NT2/D1 (cell line): ENCODE results near the gene ZNF501.

ENCODE experiments used
- DNase-seq: peaks from one replicate; pipeline ENCODE4 v3.0.0-alpha.2; 2011; ENCODE audit warnings: low read depth, low spot score
- H3K27me3 ChIP-seq: 2 replicates; pipeline ENCODE4 v1.6.0; 2011; ENCODE audit warnings: mild to moderate bottlenecking; ENCODE audit not compliant: insufficient read length, insufficient read depth
- H3K36me3 ChIP-seq: 2 replicates; pipeline ENCODE4 v1.6.1; 2011; ENCODE audit warnings: mild to moderate bottlenecking, low read length, mixed read lengths; ENCODE audit not compliant: insufficient read depth, insufficient read length
- H3K4me1 ChIP-seq: 2 replicates; pipeline ENCODE4 v1.5.1; 2011; ENCODE audit not compliant: insufficient read depth, insufficient read length
- H3K4me3 ChIP-seq: 2 replicates; pipeline ENCODE4 v1.5.1; 2011; ENCODE audit warnings: low read depth; ENCODE audit not compliant: insufficient read length
- H3K9ac ChIP-seq: 2 replicates; pipeline ENCODE4 v1.6.0; 2011; ENCODE audit warnings: low read depth; ENCODE audit not compliant: insufficient read length
- H3K9me3 ChIP-seq: 2 replicates; pipeline ENCODE4 v1.5.1; 2011; ENCODE audit warnings: mild to moderate bottlenecking, low read length; ENCODE audit not compliant: insufficient read depth
- SUZ12 ChIP-seq: IDR thresholded peaks from 2 replicates; pipeline ENCODE4 v1.6.1; 2011; ENCODE audit not compliant: insufficient read length, insufficient read depth; ENCODE audit errors: extremely low read depth
- YY1 ChIP-seq: IDR thresholded peaks from 2 replicates; pipeline ENCODE4 v1.6.1; 2011; ENCODE audit not compliant: insufficient read length, insufficient read depth
- ZNF274 ChIP-seq: IDR thresholded peaks from 2 replicates; pipeline ENCODE4 v1.6.1; 2011; ENCODE audit warnings: mild to moderate bottlenecking, low read depth, low read length

Gene ZNF501

GRCh38 chr3:44764248-44764647, 34.8 kb downstream of the ZNF501 start:
- TF ChIP-seq SUZ12 (no peak), ZNF274 (no peak), YY1 (no peak)
- Histone ChIP-seq H3K27me3 (no peaks in the 10 kb centered on the region), H3K36me3 (peaks cover 51% of the 10 kb centered on the region), H3K9ac (no peak overlapping the region), H3K9me3 (peaks cover 64% of the 10 kb centered on the region), H3K4me3 (no peak overlapping the region), H3K4me1 (no peaks in the 10 kb centered on the region)
- no peak for DNase-seq

DNA sequence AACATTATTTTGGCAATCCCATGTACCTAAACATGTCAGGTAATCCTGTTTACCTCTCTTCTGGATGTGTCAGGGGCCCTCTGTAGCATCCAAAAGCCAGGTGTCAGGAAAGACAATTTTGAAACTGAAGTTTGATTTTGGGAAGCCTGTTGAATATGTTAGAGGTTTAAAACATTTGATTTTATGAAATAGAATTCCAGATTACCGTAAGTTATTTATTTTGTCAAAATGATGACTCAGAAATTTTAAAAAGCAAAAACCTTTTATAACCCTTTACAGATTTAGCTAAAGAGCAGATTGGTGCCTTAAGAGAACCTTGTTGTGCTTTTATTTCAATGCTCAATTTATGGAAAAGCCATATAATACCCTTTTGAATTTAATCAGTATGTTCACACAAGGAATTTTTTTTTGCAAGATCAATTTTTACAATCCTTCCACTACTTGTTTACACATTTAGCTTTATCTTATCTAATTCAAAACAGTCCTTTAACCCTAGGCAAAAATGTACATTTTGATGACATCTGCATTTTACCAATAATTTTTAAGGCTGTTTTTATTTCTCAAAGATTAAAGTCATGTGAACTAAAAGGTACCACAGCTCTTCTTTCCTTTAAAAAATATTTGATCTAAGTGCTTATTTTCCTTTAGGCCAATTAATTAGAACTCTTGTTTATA, 42.1 kb downstream of the ZNF501 start:
- H3K9me3 ChIP-seq: peaks cover 72% of the 10 kb centered on the region
- no peaks in the 10 kb centered on the region for H3K4me1 ChIP-seq
- no peak overlapping the region for H3K4me3 ChIP-seq
- no peak for TF ChIP-seq SUZ12
- no peak for TF ChIP-seq YY1
- no peak for TF ChIP-seq ZNF274
- no peaks in the 10 kb centered on the region for H3K27me3 ChIP-seq
- H3K9ac ChIP-seq: no peak overlapping the region
- H3K36me3 ChIP-seq: peaks cover 56% of the 10 kb centered on the region
- DNase-seq: no peak

DNA sequence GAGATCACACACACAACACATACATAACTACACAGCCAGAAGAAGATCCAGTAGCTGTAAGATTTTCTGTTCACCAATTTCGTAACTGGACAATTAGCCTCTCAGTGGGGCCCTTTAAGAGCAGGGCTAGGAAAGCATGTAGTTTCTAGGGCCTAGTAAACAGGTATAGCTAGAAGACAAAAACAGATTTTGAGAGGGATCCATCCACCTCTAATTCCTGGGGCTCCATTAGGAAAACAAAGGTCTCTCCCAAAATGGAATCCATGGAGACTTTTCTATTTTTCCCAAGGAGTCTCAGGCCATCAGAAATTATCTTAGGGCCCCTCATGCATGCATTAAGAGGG, 42.6 kb downstream of the ZNF501 start:
- H3K4me3 ChIP-seq: no peak overlapping the region
- H3K27me3 ChIP-seq: no peaks in the 10 kb centered on the region
- H3K9ac ChIP-seq: no peak overlapping the region
- peaks cover 69% of the 10 kb centered on the region for H3K9me3 ChIP-seq
- peaks cover 60% of the 10 kb centered on the region for H3K36me3 ChIP-seq
- DNase-seq: peak; percentile 16
- no peaks in the 10 kb centered on the region for H3K4me1 ChIP-seq
- TF ChIP-seq YY1 (no peak), SUZ12 (no peak), ZNF274 (no peak)

GRCh38 chr3:44782891-44783290, 53.5 kb downstream of the ZNF501 start:
- Histone ChIP-seq H3K27me3 (no peaks in the 10 kb centered on the region), H3K9ac (no peak overlapping the region), H3K9me3 (no peaks in the 10 kb centered on the region), H3K4me1 (no peaks in the 10 kb centered on the region), H3K4me3 (no peak overlapping the region), H3K36me3 (peaks cover 75% of the 10 kb centered on the region)
- TF ChIP-seq SUZ12 (no peak), ZNF274 (no peak), YY1 (no peak)
- DNase-seq: no peak
